Activated B cell treated with CpG ODN at 0.5 μM for 24 hours (primary cell): ENCODE results near the gene TNFRSF4. TPM values are rescaled to one million over a fixed set of nuclear protein-coding genes. Genes with fewer than 3 reads are reported as not detected.

Experiments
- ATAC-seq: fragments of 200-7000 bp; cut with Tn5 transposase; one replicate; pipeline ENCODE4 v1.10.0; 2021; ENCODE audit warnings: low read depth, mild to moderate bottlenecking, moderate library complexity
- CTCF ChIA-PET: fragments of 350-600 bp; sonication (Branson Sonifier 250); formaldehyde crosslinking; loops from one replicate; lab custom pipeline; 2021; ENCODE audit warnings: antibody characterized with exemption; lab: Charles Lee
- POLR2A ChIA-PET: fragments of 350-600 bp; sonication (Branson Sonifier 250); formaldehyde crosslinking; loops from one replicate; lab custom pipeline; 2021; ENCODE audit warnings: antibody characterized with exemption; lab: Charles Lee
- DNase-seq: peaks from one replicate; pipeline ENCODE4 v3.0.0; 2022
- H3K27ac Mint-ChIP-seq: one replicate; pipeline ENCODE4 v1.8.0; 2020; ENCODE audit warnings: mixed read lengths
- H3K27me3 Mint-ChIP-seq: one replicate; pipeline ENCODE4 v1.8.0; 2021; ENCODE audit warnings: mixed read lengths
- H3K36me3 Mint-ChIP-seq: one replicate; pipeline ENCODE4 v1.8.0; 2021; ENCODE audit warnings: low read depth, mixed read lengths
- H3K4me1 Mint-ChIP-seq: one replicate; pipeline ENCODE4 v1.8.0; 2021; ENCODE audit warnings: mixed read lengths
- H3K4me3 Mint-ChIP-seq: one replicate; pipeline ENCODE4 v1.8.0; 2020; ENCODE audit warnings: mild to moderate bottlenecking, mixed read lengths
- H3K9me3 Mint-ChIP-seq: one replicate; pipeline ENCODE4 v1.8.0; 2020; ENCODE audit warnings: mixed read lengths
- CTCF ChIP-seq: fragments of 200-600 bp; IDR thresholded peaks from one replicate; pipeline ENCODE4 v1.8.0; 2022; ENCODE audit warnings: antibody characterized with exemption, mild to moderate bottlenecking
- intact Hi-C: fragments of 100-400 bp; cut with micrococcal nuclease; formaldehyde crosslinking; loops from one replicate; pipeline ENCODE4 v1.15.1; 2024
- total RNA-seq: library from RNA; stranded (reverse); gene quantifications from 2 replicates; pipeline ENCODE4 v1.2.3, GENCODE V29; 2022

Gene TNFRSF4
- total RNA-seq, 1 donor from 2014 or later = 0.86 TPM

DNA sequence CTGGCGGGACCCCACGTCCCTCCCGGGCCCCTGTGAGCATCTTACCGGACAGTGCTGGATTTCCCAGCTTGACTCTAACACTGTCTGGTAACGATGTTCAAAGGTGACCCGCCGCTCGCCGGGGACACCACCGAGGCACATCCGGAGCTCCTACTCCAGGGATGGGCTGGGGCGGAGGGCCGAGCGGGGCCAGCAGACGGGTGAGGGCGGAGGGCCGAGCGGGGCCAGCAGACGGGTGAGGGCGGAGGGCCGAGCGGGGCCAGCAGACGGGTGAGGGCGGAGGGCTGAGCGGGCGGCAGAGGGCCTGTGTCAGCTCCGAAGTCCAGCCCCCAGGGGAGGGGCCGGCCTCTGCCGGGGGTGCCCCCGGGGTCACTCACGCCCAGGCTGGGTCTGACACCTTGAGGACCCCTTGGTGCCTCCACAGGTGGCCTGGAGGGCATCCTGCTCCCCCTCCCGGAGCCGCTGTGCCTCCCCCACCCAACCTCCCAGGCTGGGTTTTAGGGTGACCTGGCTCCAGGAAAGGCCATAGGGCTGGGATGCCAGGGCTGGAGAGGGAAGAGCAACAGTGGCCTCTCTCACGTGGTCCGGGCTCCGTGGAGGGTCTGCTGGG, 46.0 kb downstream of the TNFRSF4 start:
- Mint-ChIP-seq H3K36me3 (no peaks in the 10 kb centered on the region), H3K27ac (no peak overlapping the region), H3K4me3 (no peak overlapping the region), H3K4me1 (peaks cover 30% of the 10 kb centered on the region), H3K9me3 (no peaks in the 10 kb centered on the region), H3K27me3 (peaks cover 5% of the 10 kb centered on the region)
- no peak for TF ChIP-seq CTCF
- ChIA-PET CTCF (interaction anchor here (2.2 kb wide), 1 partner anchor 45 kb away, joined by 5 read pairs; no protein-coding TSS in a partner anchor), POLR2A (interaction anchor here (4.2 kb wide), 1 partner anchor 10 kb away, joined by 49 read pairs; no protein-coding TSS in a partner anchor)
- DNase-seq = no peak
- intact Hi-C loops = no loop called here
- ATAC-seq = no peak

DNA sequence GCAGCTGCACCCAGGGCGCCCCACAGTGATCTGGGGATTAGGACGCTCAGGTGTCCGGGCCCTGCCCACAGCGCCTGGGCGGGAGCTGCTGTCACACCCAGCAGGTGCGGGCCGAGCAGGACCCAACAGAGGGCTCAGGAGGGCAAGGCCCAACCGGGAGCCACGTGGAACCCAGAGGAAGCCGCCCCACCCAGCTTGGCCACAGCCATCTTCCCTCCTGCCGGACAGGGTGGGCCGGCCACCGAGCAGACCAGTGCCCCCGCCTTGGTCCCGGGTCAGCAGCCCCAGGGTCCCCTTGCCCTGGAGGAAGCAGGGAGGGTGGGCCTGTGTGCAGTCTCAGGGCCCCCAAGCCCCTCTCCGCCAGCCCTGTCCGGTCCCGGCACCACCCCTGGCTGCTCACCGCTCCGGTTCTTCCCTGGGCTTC, 46.5 kb downstream of the TNFRSF4 start:
- Mint-ChIP-seq H3K9me3 (no peaks in the 10 kb centered on the region), H3K27ac (no peak overlapping the region), H3K27me3 (peaks cover 5% of the 10 kb centered on the region), H3K4me1 (peaks cover 27% of the 10 kb centered on the region), H3K4me3 (no peak overlapping the region), H3K36me3 (no peaks in the 10 kb centered on the region)
- no peak for TF ChIP-seq CTCF
- intact Hi-C loops = no loop called here
- ATAC-seq = no peak
- ChIA-PET CTCF (no interaction called here), POLR2A (no interaction called here)
- DNase-seq = no peak

- no peak for TF ChIP-seq CTCF
- intact Hi-C loops = no loop called here
- Mint-ChIP-seq H3K9me3 (no peaks in the 10 kb centered on the region), H3K4me1 (peaks cover 21% of the 10 kb centered on the region), H3K27me3 (peaks cover 5% of the 10 kb centered on the region), H3K36me3 (no peaks in the 10 kb centered on the region), H3K4me3 (no peak overlapping the region), H3K27ac (no peak overlapping the region)
- CTCF ChIA-PET = no interaction called here
- DNase-seq = no peak
- POLR2A ChIA-PET = no interaction called here
- no peak for ATAC-seq
Observed at GRCh38 chr1:1166642-1167397, 47.1 kb downstream of the TNFRSF4 start.

GRCh38 chr1:1165900-1166421, 48.0 kb downstream of the TNFRSF4 start:
- Mint-ChIP-seq H3K4me1 (peaks cover 16% of the 10 kb centered on the region), H3K4me3 (no peak overlapping the region), H3K9me3 (no peaks in the 10 kb centered on the region), H3K36me3 (no peaks in the 10 kb centered on the region), H3K27me3 (peaks cover 5% of the 10 kb centered on the region), H3K27ac (no peak overlapping the region)
- ChIA-PET POLR2A (interaction anchor here (0.7 kb wide), 1 partner anchor 8 kb away, joined by 4 read pairs; no protein-coding TSS in a partner anchor), CTCF (no interaction called here)
- ATAC-seq (no peak), DNase-seq (no peak)
- intact Hi-C loops = no loop called here
- no peak for TF ChIP-seq CTCF

GRCh38 chr1:1165485-1165884, 48.5 kb downstream of the TNFRSF4 start:
- ChIA-PET POLR2A (interaction anchor here (0.7 kb wide), 1 partner anchor 8 kb away, joined by 4 read pairs; no protein-coding TSS in a partner anchor), CTCF (no interaction called here)
- Mint-ChIP-seq H3K9me3 (no peaks in the 10 kb centered on the region), H3K36me3 (no peaks in the 10 kb centered on the region), H3K27me3 (peaks cover 5% of the 10 kb centered on the region), H3K4me3 (no peak overlapping the region), H3K27ac (no peak overlapping the region), H3K4me1 (peaks cover 12% of the 10 kb centered on the region)
- DNase-seq = no peak
- TF ChIP-seq CTCF = no peak
- no peak for ATAC-seq
- intact Hi-C loops = no loop called here
